Common myeloid progenitor, CD34-positive (primary cell): ENCODE measurements around the gene LYRM9.
"Not testable (repeated sequence)": the region's sequence is repeated elsewhere in the genome, so short reads cannot be mapped to it uniquely, and the experiment has no call there.

Source experiments
- CTCF ChIA-PET: fragments of 350-600 bp; sonication (Branson Sonifier 250); formaldehyde crosslinking; loops from one replicate; lab custom pipeline; 2021; ENCODE audit warnings: antibody characterized with exemption; lab: Charles Lee
- POLR2A ChIA-PET: fragments of 350-600 bp; sonication (Branson Sonifier 250); formaldehyde crosslinking; loops from one replicate; lab custom pipeline; 2021; ENCODE audit warnings: antibody characterized with exemption; lab: Charles Lee
- DNase-seq, 3 donors: peaks; one replicate each; pipeline versions ENCODE4 v3.0.0 to v3.0.0-alpha.2; 2013
- H3K27ac ChIP-seq, 2 experiments: 1 replicate in 1 of 2; 2 replicates in 1 of 2; pipeline ENCODE4 v1.7.0; 2013; ENCODE audit warnings: inconsistent platforms in 2 of 2, low read length in 2 of 2, mild to moderate bottlenecking in 2 of 2, low read depth in 1 of 2, moderate library complexity in 1 of 2; ENCODE audit not compliant: severe bottlenecking in 2 of 2, insufficient read depth in 1 of 2, poor library complexity in 1 of 2
- H3K27me3 ChIP-seq, 5 experiments: replicated peaks in 2 of 5; 1 replicate in 3 of 5; 2 replicates in 2 of 5; pipeline versions ENCODE4 v1.6.1 to v1.7.0; 2013; ENCODE audit warnings: low read length in 4 of 5, mild to moderate bottlenecking in 2 of 5, moderate library complexity in 2 of 5, inconsistent platforms in 1 of 5; ENCODE audit not compliant: insufficient read depth in 5 of 5, control insufficient read depth in 4 of 5
- H3K36me3 ChIP-seq, 4 experiments: 1 replicate in 2 of 4; 2 replicates in 2 of 4; pipeline versions ENCODE4 v1.6.1 to v1.7.0; 2013; ENCODE audit warnings: low read length in 3 of 4, control low read depth in 1 of 4, mild to moderate bottlenecking in 1 of 4; ENCODE audit not compliant: control insufficient read depth in 4 of 4, insufficient read depth in 4 of 4
- H3K4me1 ChIP-seq, 4 experiments: 1 replicate in 3 of 4; 2 replicates in 1 of 4; pipeline versions ENCODE4 v1.6.1 to v1.7.1; 2013; ENCODE audit warnings: low read length in 3 of 4, mild to moderate bottlenecking in 3 of 4, control low read depth in 1 of 4, inconsistent platforms in 1 of 4, moderate library complexity in 1 of 4; ENCODE audit not compliant: control insufficient read depth in 4 of 4, insufficient read depth in 4 of 4; ENCODE audit errors: control extremely low read depth in 1 of 4
- H3K4me3 ChIP-seq, 7 experiments: 1 replicate in 4 of 7; 2 replicates in 3 of 7; pipeline versions ENCODE4 v1.5.1 to v1.7.0; 2013; ENCODE audit warnings: mild to moderate bottlenecking in 7 of 7, low read length in 6 of 7, moderate library complexity in 6 of 7, inconsistent platforms in 2 of 7, low read depth in 2 of 7, control low read depth in 1 of 7; ENCODE audit not compliant: insufficient read depth in 4 of 7, control insufficient read depth in 1 of 7; ENCODE audit errors: extremely low read depth in 1 of 7
- H3K9me3 ChIP-seq, 5 experiments: 1 replicate in 4 of 5; 2 replicates in 1 of 5; pipeline versions ENCODE4 v1.6.1 to v1.7.1; 2013; ENCODE audit warnings: low read length in 4 of 5, mild to moderate bottlenecking in 2 of 5, inconsistent platforms in 1 of 5, low read depth in 1 of 5, moderate library complexity in 1 of 5; ENCODE audit not compliant: control insufficient read depth in 4 of 5, insufficient read depth in 2 of 5; ENCODE audit errors: control extremely low read depth in 1 of 5
- WGBS: methylation state at CpG from one replicate; pipeline ENCODE4 v1.1.5; 2013; ENCODE audit not compliant: insufficient coverage; 5-methylcytosine and 5-hydroxymethylcytosine counted together

The LYRM9 gene

GRCh38 chr17:27838607-27839006, 54.6 kb downstream of the LYRM9 start:
- H3K4me1 ChIP-seq, H3K27ac ChIP-seq, H3K4me3 ChIP-seq, DNase-seq, H3K27me3 ChIP-seq, H3K36me3 ChIP-seq, CTCF ChIA-PET, H3K9me3 ChIP-seq, POLR2A ChIA-PET: not testable (repeated sequence)
- 88% methylated on average over 1 of the region's 3 CpGs for WGBS

GRCh38 chr17:27837769-27838168, 55.4 kb downstream of the LYRM9 start:
- DNase-seq, H3K4me1 ChIP-seq, H3K27me3 ChIP-seq, H3K27ac ChIP-seq, POLR2A ChIA-PET, CTCF ChIA-PET, H3K36me3 ChIP-seq, H3K4me3 ChIP-seq, H3K9me3 ChIP-seq: not testable (repeated sequence)
- WGBS = 100% methylated on average over 1 of the region's 1 CpG

GRCh38 chr17:27836651-27837050, 56.5 kb downstream of the LYRM9 start:
- ChIA-PET POLR2A (no interaction called here), CTCF (no interaction called here)
- no peak overlapping the region for H3K4me3 ChIP-seq
- H3K9me3 ChIP-seq = peaks cover 0 to 4% (median 0%) of the 10 kb centered on the region in 5 experiments
- no peak for DNase-seq
- no peak overlapping the region for H3K27ac ChIP-seq
- no peaks in the 10 kb centered on the region for H3K4me1 ChIP-seq
- no peaks in the 10 kb centered on the region for H3K36me3 ChIP-seq
- H3K27me3 ChIP-seq = no peaks in the 10 kb centered on the region

- H3K27me3 ChIP-seq = no peaks in the 10 kb centered on the region
- H3K36me3 ChIP-seq = no peaks in the 10 kb centered on the region
- CTCF ChIA-PET = interaction anchor here (0.8 kb wide), 1 partner anchor 29 kb away, joined by 4 read pairs; no protein-coding TSS in a partner anchor
- DNase-seq = no peak
- peaks cover 0 to 4% (median 0%) of the 10 kb centered on the region in 5 experiments for H3K9me3 ChIP-seq
- POLR2A ChIA-PET = interaction anchor here (1.0 kb wide), 1 partner anchor 22 kb away, joined by 3 read pairs; no protein-coding TSS in a partner anchor
- no peak overlapping the region for H3K4me3 ChIP-seq
- 100% methylated on average over 2 of the region's 3 CpGs for WGBS
- H3K27ac ChIP-seq = no peak overlapping the region
- H3K4me1 ChIP-seq = no peaks in the 10 kb centered on the region
These were observed 58.6 kb downstream of the LYRM9 start for GRCh38 chr17:27834571-27834970.

- ChIA-PET POLR2A (no interaction called here), CTCF (no interaction called here)
- Histone ChIP-seq H3K4me1 (no peaks in the 10 kb centered on the region), H3K27ac (no peak overlapping the region), H3K4me3 (no peak overlapping the region), H3K9me3 (peaks cover 0 to 4% (median 0%) of the 10 kb centered on the region in 5 experiments), H3K27me3 (no peaks in the 10 kb centered on the region), H3K36me3 (no peaks in the 10 kb centered on the region)
- DNase-seq = no peak
These were observed 60.3 kb downstream of the LYRM9 start for GRCh38 chr17:27832831-27833230.

GRCh38 chr17:27829888-27830287, 63.3 kb downstream of the LYRM9 start:
- POLR2A ChIA-PET, H3K4me1 ChIP-seq, H3K4me3 ChIP-seq, CTCF ChIA-PET, H3K9me3 ChIP-seq, H3K27me3 ChIP-seq, DNase-seq, H3K36me3 ChIP-seq, H3K27ac ChIP-seq: not testable (repeated sequence)
- WGBS = no CpG with 5 or more reads among the region's 1 CpG

GRCh38 chr17:27829143-27829711, 63.9 kb downstream of the LYRM9 start:
- H3K36me3 ChIP-seq, H3K27ac ChIP-seq, CTCF ChIA-PET, POLR2A ChIA-PET, H3K27me3 ChIP-seq, H3K9me3 ChIP-seq, H3K4me1 ChIP-seq, H3K4me3 ChIP-seq, DNase-seq: not testable (repeated sequence)
- no CpG with 5 or more reads among the region's 2 CpGs for WGBS
